Chondrocyte (in vitro differentiated cells): Measurements from ENCODE around the gene IRF7. TPM values are rescaled to one million over a fixed set of nuclear protein-coding genes. Genes with fewer than 3 reads are reported as not detected.

ENCODE experiments used
- DNase-seq: peaks from one replicate; pipeline ENCODE4 v3.0.0; 2021; ENCODE audit warnings: mixed read lengths, low spot score
- H3K27ac Mint-ChIP-seq: one replicate; pipeline ENCODE4 v1.8.0; 2021; ENCODE audit warnings: mild to moderate bottlenecking, moderate library complexity, mixed read lengths; ENCODE audit not compliant: unreplicated experiment
- H3K27me3 Mint-ChIP-seq: 2 replicates; pipeline ENCODE4 v1.8.0; 2021; ENCODE audit warnings: low read depth, mixed read lengths
- H3K36me3 Mint-ChIP-seq: 2 replicates; pipeline ENCODE4 v1.8.0; 2021; ENCODE audit warnings: low read depth, mixed read lengths
- H3K4me1 Mint-ChIP-seq: 2 replicates; pipeline ENCODE4 v1.8.0; 2021; ENCODE audit warnings: low read depth, mild to moderate bottlenecking, mixed read lengths
- H3K4me3 Mint-ChIP-seq: one replicate; pipeline ENCODE4 v1.8.0; 2021; ENCODE audit warnings: mild to moderate bottlenecking, moderate library complexity, mixed read lengths; ENCODE audit not compliant: unreplicated experiment
- H3K9me3 Mint-ChIP-seq: 2 replicates; pipeline ENCODE4 v1.8.0; 2021; ENCODE audit warnings: low read depth, mixed read lengths
- total RNA-seq: library from RNA; stranded (reverse); gene quantifications from 3 replicates; pipeline ENCODE4 v1.2.1, GENCODE V29; 2021
- TF ChIP-seq, protein P1 (sequence below): fragments of 200-600 bp; sonication (generic); IDR thresholded peaks from 2 replicates; pipeline ENCODE4 v1.5.0; 2021; ENCODE audit warnings: antibody characterized with exemption, mild to moderate bottlenecking, moderate library complexity

IRF7 gene
- total RNA-seq, 1 donor from 2014 or later, result 11.4 TPM

DNA sequence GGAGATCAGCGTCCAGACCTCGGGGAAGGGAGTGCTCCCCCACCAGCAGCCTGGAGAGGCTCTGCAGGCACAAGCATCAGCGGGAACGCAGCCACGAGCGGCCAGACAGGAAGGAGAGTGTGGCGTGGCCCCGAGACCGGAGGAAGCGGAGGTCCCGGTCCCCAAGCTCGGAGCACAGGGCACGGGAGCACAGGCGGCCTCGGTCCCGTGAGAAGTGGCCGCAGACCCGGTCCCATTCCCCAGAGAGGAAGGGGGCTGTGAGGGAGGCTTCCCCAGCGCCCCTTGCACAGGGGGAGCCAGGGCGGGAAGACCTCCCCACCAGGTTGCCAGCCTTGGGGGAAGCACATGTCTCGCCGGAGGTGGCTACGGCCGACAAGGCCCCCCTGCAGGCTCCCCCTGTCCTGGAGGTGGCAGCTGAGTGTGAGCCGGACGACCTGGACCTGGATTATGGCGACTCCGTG is 6.9 kb downstream of the IRF7 start:
- no peaks in the 10 kb centered on the region for H3K9me3 Mint-ChIP-seq
- H3K27ac Mint-ChIP-seq, result peak overlapping the region; percentile 49
- TF ChIP-seq, protein P1, sequence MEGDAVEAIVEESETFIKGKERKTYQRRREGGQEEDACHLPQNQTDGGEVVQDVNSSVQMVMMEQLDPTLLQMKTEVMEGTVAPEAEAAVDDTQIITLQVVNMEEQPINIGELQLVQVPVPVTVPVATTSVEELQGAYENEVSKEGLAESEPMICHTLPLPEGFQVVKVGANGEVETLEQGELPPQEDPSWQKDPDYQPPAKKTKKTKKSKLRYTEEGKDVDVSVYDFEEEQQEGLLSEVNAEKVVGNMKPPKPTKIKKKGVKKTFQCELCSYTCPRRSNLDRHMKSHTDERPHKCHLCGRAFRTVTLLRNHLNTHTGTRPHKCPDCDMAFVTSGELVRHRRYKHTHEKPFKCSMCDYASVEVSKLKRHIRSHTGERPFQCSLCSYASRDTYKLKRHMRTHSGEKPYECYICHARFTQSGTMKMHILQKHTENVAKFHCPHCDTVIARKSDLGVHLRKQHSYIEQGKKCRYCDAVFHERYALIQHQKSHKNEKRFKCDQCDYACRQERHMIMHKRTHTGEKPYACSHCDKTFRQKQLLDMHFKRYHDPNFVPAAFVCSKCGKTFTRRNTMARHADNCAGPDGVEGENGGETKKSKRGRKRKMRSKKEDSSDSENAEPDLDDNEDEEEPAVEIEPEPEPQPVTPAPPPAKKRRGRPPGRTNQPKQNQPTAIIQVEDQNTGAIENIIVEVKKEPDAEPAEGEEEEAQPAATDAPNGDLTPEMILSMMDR, result no peak
- no peak for DNase-seq
- H3K4me1 Mint-ChIP-seq, result no peaks in the 10 kb centered on the region
- H3K36me3 Mint-ChIP-seq, result peaks cover 25% of the 10 kb centered on the region
- no peak overlapping the region for H3K4me3 Mint-ChIP-seq
- no peaks in the 10 kb centered on the region for H3K27me3 Mint-ChIP-seq

DNA sequence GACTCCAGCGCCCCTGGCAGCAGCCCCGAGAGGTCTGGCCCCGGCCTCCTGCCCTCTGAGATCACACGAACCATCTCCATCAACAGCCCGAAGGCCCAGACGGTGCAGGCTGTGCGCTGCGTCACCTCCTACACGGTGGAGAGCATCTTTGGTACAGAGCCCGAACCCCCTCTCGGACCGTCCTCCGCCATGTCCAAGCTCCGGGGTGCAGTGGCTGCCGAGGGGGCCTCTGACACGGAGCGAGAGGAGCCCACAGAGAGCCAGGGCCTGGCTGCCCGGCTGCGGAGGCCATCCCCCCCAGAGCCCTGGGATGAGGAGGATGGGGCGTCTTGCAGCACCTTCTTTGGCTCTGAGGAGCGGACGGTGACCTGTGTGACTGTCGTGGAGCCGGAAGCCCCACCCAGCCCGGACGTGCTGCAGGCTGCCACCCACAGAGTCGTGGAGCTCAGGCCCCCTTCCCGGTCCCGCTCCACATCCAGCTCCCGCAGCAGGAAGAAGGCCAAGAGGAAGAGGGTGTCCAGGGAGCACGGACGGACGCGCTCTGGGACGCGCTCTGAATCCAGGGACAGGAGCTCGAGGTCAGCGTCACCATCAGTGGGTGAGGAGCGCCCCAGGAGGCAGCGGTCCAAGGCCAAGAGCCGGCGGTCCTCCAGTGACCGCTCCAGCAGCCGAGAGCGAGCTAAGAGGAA is 7.6 kb downstream of the IRF7 start:
- Mint-ChIP-seq H3K27me3 (no peaks in the 10 kb centered on the region), H3K4me3 (no peak overlapping the region), H3K9me3 (no peaks in the 10 kb centered on the region), H3K36me3 (peaks cover 28% of the 10 kb centered on the region), H3K27ac (no peak overlapping the region), H3K4me1 (no peaks in the 10 kb centered on the region)
- DNase-seq, result peak; percentile 90
- TF ChIP-seq, protein P1, result no peak

DNA sequence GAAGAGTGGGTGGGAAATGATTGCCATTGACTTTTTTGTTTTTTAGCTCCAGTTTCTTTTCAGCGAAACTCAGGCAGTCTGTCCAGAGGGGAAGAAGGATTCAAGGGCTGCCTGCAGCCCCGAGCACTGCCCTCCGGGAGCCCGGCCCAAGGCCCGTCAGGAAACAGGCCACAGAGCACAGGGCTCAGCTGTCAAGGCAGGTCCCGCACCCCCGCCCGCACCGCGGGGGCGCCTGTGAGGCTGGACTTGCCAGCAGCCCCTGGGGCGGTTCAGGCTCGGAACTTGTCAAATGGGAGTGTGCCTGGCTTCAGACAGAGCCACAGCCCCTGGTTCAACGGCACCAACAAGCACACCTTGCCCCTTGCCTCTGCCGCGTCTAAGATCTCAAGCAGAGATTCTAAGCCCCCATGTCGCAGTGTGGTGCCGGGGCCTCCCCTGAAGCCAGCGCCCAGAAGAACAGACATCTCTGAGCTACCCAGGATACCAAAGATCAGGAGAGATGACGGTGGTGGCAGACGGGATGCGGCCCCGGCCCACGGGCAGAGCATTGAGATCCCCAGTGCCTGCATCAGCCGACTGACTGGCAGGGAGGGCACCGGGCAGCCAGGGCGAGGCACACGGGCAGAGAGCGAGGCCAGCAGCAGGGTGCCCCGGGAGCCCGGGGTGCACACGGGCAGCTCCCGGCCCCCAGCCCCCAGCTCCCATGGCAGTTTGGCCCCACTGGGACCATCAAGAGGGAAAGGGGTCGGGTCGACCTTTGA is 8.6 kb downstream of the IRF7 start:
- Mint-ChIP-seq H3K9me3 (no peaks in the 10 kb centered on the region), H3K4me3 (no peak overlapping the region), H3K27me3 (no peaks in the 10 kb centered on the region), H3K4me1 (no peaks in the 10 kb centered on the region), H3K27ac (no peak overlapping the region), H3K36me3 (peaks cover 28% of the 10 kb centered on the region)
- DNase-seq, result peak; percentile 89
- TF ChIP-seq, protein P1, result no peak

DNA sequence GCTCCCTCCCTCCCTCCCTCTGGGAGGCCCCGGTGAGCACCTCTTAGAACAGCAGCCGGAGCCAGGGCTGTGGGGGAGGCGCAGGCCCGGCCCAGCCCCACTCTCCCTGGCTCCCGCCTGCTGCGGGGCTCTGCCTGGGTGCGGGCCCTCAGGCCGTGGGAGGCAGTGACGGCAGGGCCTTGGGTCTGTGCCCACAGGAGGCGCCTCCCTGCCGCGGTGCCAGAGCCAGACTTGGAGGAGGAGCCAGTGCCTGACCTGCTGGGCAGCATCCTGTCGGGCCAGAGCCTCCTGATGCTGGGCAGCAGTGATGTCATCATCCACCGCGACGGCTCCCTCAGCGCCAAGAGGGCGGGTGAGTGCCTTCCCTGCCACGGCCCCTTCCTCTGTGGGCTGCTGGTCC is 9.5 kb downstream of the IRF7 start:
- Mint-ChIP-seq H3K27ac (no peak overlapping the region), H3K4me3 (no peak overlapping the region), H3K36me3 (peaks cover 31% of the 10 kb centered on the region), H3K27me3 (no peaks in the 10 kb centered on the region), H3K4me1 (no peaks in the 10 kb centered on the region), H3K9me3 (no peaks in the 10 kb centered on the region)
- peak; percentile 93 for DNase-seq
- TF ChIP-seq, protein P1, result no peak

DNA sequence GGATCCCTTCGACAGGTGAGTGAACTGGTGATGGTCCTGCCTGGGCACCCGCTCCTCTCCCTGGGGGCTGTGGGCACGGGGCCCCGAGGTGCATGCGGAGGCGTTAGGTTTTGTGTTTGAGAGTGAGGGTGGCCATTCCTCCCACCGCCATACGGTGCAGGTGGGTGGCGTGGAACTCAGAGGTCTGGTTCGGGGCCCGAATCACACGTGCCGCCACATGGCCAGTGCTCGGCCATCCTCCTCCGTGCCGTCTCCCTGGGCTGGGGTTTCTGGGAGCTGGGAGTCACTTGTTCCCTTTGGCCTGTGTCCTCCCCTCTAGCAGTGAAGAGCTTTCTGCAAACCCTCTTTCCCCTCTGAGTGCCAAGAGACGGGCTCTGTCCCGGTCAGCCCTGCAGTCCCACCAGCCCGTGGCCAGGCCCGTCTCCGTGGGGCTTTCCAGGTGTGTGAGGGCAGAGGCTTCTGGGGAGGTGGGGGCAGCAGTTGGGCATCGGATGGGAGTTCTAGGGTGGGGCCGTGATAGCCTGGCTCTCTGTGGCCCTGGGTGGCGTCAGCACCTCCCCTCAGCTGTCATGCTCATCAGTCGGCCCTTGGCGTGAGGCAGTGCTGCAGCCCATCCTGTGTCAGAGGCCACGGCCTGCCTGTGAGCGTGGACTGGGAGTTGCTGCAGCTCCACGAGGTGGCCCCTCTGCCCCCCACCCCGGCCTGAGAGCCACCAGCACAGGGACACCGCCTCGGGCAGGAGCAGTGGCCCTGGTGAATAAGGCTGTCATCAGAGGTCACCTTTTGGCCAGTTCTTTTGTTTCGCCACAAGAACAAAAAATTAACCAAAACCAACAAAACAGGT is 10.2 kb downstream of the IRF7 start:
- TF ChIP-seq, protein P1, result no peak
- Mint-ChIP-seq H3K36me3 (peaks cover 28% of the 10 kb centered on the region), H3K27me3 (no peaks in the 10 kb centered on the region), H3K27ac (no peak overlapping the region), H3K4me3 (no peak overlapping the region), H3K9me3 (no peaks in the 10 kb centered on the region), H3K4me1 (no peaks in the 10 kb centered on the region)
- peak; percentile 86 for DNase-seq
